SK-N-SH (cell line): ENCODE data around the gene FAM149A. TPM values are rescaled to one million over a fixed set of nuclear protein-coding genes. Genes with fewer than 3 reads are reported as not detected.

Source experiments
- CTCF ChIA-PET: fragments of 300-600, 350-600 bp; formaldehyde crosslinking; extraction: SDS; loops from one replicate; lab custom pipeline; 2021; lab: Yijun Ruan, JAX
- POLR2A ChIA-PET: fragments of 350-600 bp; sonication (Branson Sonifier 250); formaldehyde crosslinking; extraction: SDS; loops from one replicate; lab custom pipeline; 2020; ENCODE audit warnings: antibody characterized with exemption, inconsistent platforms; lab: Yijun Ruan, JAX
- DNase-seq: peaks from one replicate; pipeline ENCODE4 v3.0.0; 2012
- H2AFZ ChIP-seq: fragments of 200-600 bp; sonication (generic); 2 replicates; pipeline ENCODE4 v1.8.1; 2016; ENCODE audit warnings: antibody characterized with exemption, mild to moderate bottlenecking, low read depth
- H3F3A ChIP-seq: fragments of 200-600 bp; sonication (generic); replicated peaks from 2 replicates; pipeline ENCODE3; 2016; ENCODE audit warnings: antibody characterized with exemption, mild to moderate bottlenecking; ENCODE audit not compliant: insufficient read depth
- H3K27ac ChIP-seq, 2 experiments: fragments of 200-500 bp in 1 of 2; fragments of 200-600 bp in 1 of 2; sonication (Bioruptor generic) in 1 of 2; sonication (generic), shearing (Covaris generic) in 1 of 2; 2 replicates each; pipeline versions ENCODE4 v1.5.1 to v1.6.1; 2014 to 2016; ENCODE audit warnings: low read depth in 2 of 2, inconsistent platforms in 1 of 2, low read length in 1 of 2, mild to moderate bottlenecking in 1 of 2, mixed read lengths in 1 of 2
- H3K27me3 ChIP-seq: fragments of 200-600 bp; sonication (generic), shearing (Covaris generic); 2 replicates; pipeline ENCODE4 v1.6.1; 2016; ENCODE audit warnings: mixed run types; ENCODE audit not compliant: insufficient read depth
- H3K36me3 ChIP-seq, 2 experiments: fragments of 200-500 bp in 1 of 2; fragments of 200-600 bp in 1 of 2; sonication (Bioruptor generic) in 1 of 2; sonication (generic) in 1 of 2; replicated peaks in 1 of 2; 2 replicates each; pipeline versions ENCODE3 to v1.5.1; 2014 to 2016; ENCODE audit warnings: low read length in 1 of 2, mild to moderate bottlenecking in 1 of 2; ENCODE audit not compliant: insufficient read depth in 2 of 2, control insufficient read depth in 1 of 2
- H3K4me1 ChIP-seq, 2 experiments: fragments of 200-500 bp in 1 of 2; fragments of 200-600 bp in 1 of 2; sonication (Bioruptor generic) in 1 of 2; sonication (generic), shearing (Covaris generic) in 1 of 2; 2 replicates each; pipeline versions ENCODE4 v1.5.1 to v1.6.1; 2014 to 2016; ENCODE audit warnings: low read depth in 1 of 2, low read length in 1 of 2, mixed run types in 1 of 2; ENCODE audit not compliant: insufficient read depth in 2 of 2, control insufficient read depth in 1 of 2
- H3K4me2 ChIP-seq: fragments of 200-600 bp; sonication (generic), shearing (Covaris generic); 2 replicates; pipeline ENCODE4 v1.6.1; 2017; ENCODE audit warnings: mixed run types
- H3K4me3 ChIP-seq, 2 experiments: fragments of 200-500 bp in 1 of 2; fragments of 200-600 bp in 1 of 2; sonication (Bioruptor generic) in 1 of 2; sonication (generic), shearing (Covaris generic) in 1 of 2; 2 replicates each; pipeline versions ENCODE4 v1.5.1 to v1.8.1; 2014 to 2016; ENCODE audit warnings: low read depth in 2 of 2, inconsistent platforms in 1 of 2, low read length in 1 of 2, mild to moderate bottlenecking in 1 of 2, mixed read lengths in 1 of 2, moderate library complexity in 1 of 2
- H3K79me2 ChIP-seq: fragments of 200-600 bp; sonication (generic); 2 replicates; pipeline ENCODE4 v1.8.1; 2017; ENCODE audit warnings: mild to moderate bottlenecking; ENCODE audit not compliant: insufficient read depth
- H3K9ac ChIP-seq: fragments of 200-600 bp; sonication (generic); 2 replicates; pipeline ENCODE4 v1.6.1; 2017; ENCODE audit warnings: mixed run types
- H3K9me2 ChIP-seq: fragments of 200-600 bp; sonication (generic); 2 replicates; pipeline ENCODE4 v1.6.1; 2017; ENCODE audit warnings: mixed run types
- H3K9me3 ChIP-seq: fragments of 200-600 bp; sonication (generic); 2 replicates; pipeline ENCODE4 v1.6.1; 2017; ENCODE audit warnings: mixed run types, mild to moderate bottlenecking, moderate library complexity
- H4K20me1 ChIP-seq: fragments of 200-600 bp; sonication (generic); 2 replicates; pipeline ENCODE4 v1.6.1; 2017; ENCODE audit warnings: mild to moderate bottlenecking, mixed run types; ENCODE audit not compliant: insufficient read depth
- FOXJ3 ChIP-seq: sonication (generic); formaldehyde crosslinking; IDR thresholded peaks from 2 replicates; pipeline ENCODE4 v1.5.1; 2020; ENCODE audit warnings: mild to moderate bottlenecking, missing genetic modification reagents
- FOXM1 ChIP-seq: IDR thresholded peaks from 2 replicates; pipeline ENCODE4 v1.4.0; 2012; ENCODE audit warnings: low read depth, mild to moderate bottlenecking
- GATA2 ChIP-seq: sonication (generic); formaldehyde crosslinking; IDR thresholded peaks from 2 replicates; pipeline ENCODE4 v1.5.0; 2020; ENCODE audit warnings: mild to moderate bottlenecking, missing genetic modification reagents
- IRF3 ChIP-seq: fragments of 150-350 bp; IDR thresholded peaks from 2 replicates; pipeline ENCODE4 v1.6.1; 2016; ENCODE audit warnings: mild to moderate bottlenecking, low read depth, low read length
- JUND ChIP-seq: IDR thresholded peaks from 2 replicates; pipeline ENCODE4 v1.4.0; 2012
- MAX ChIP-seq: IDR thresholded peaks from 2 replicates; pipeline ENCODE4 v1.4.0; 2012; ENCODE audit warnings: low read depth
- MXI1 ChIP-seq: IDR thresholded peaks from 2 replicates; pipeline ENCODE4 v1.6.1; 2012; ENCODE audit warnings: mild to moderate bottlenecking, low read depth, low read length, improper control_type of control experiment
- NRF1 ChIP-seq: IDR thresholded peaks from 2 replicates; pipeline ENCODE4 v1.6.1; 2012; ENCODE audit warnings: low read depth, mild to moderate bottlenecking, low read length
- PBX3 ChIP-seq: IDR thresholded peaks from 2 replicates; pipeline ENCODE4; 2012
- RAD21 ChIP-seq: IDR thresholded peaks from 2 replicates; pipeline ENCODE4 v1.6.1; 2012; ENCODE audit warnings: mild to moderate bottlenecking, low read length
- RCOR1 ChIP-seq: fragments of 150-350 bp; IDR thresholded peaks from 2 replicates; pipeline ENCODE4 v1.6.1; 2017; ENCODE audit warnings: antibody characterized with exemption, low read length
- TCF12 ChIP-seq: IDR thresholded peaks from 2 replicates; pipeline ENCODE4 v1.4.0; 2012
- USF1 ChIP-seq: IDR thresholded peaks from 2 replicates; pipeline ENCODE4 v1.4.0; 2012; ENCODE audit warnings: low read depth, borderline replicate concordance
- WGBS: methylation state at CpG from one replicate; pipeline ENCODE4 v1.1.6; 2017; ENCODE audit warnings: low lambda C conversion rate; 5-methylcytosine and 5-hydroxymethylcytosine counted together
- polyA plus RNA-seq, 3 experiments: library from polyadenylated mRNA; depleted of rRNA; stranded (reverse); fragments of >200 nt; gene quantifications; 2 replicates each; pipeline ENCODE4 v1.2.3, GENCODE V29; 2012

Gene FAM149A
- polyA plus RNA-seq, 1 of the 3 experiments (the other 2 are of a cell fraction), result 0.38 TPM

GRCh38 chr4:186144198-186144945, 39.9 kb downstream of the FAM149A start:
- 17% methylated on average over 24 of the region's 72 CpGs for WGBS
- Histone ChIP-seq H3K9ac (no peak overlapping the region), H3K9me2 (no peaks in the 10 kb centered on the region), H3K9me3 (no peaks in the 10 kb centered on the region), H3K27ac (peak overlapping the region in 1 of 2 experiments; percentile 62; a peak in 1 of 4 replicates), H3K79me2 (no peaks in the 10 kb centered on the region), H3K4me1 (peaks cover 0 to 8% of the 10 kb centered on the region in 2 experiments; a peak in 2 of 4 replicates), H3K27me3 (0 out of 2 replicates have a peak, but pooled peaks cover 6% of the 10 kb centered on the region), H3K36me3 (no peaks in the 10 kb centered on the region), H3K4me3 (peak overlapping the region; percentile 56), H4K20me1 (no peaks in the 10 kb centered on the region), H3F3A (no peaks in the 10 kb centered on the region), H2AFZ (peak overlapping the region; percentile 92), H3K4me2 (peak overlapping the region; percentile 78)
- TF ChIP-seq IRF3 (no peak), JUND (no peak), MXI1 (peak; percentile 33; the same call in 1 of the 2 replicates), RCOR1 (no peak), FOXJ3 (CRISPR knock-in tag) (no peak), RAD21 (no peak), NRF1 (no peak), FOXM1 (no peak), TCF12 (no peak), MAX (peak; percentile 69), USF1 (no peak)
- ChIA-PET POLR2A (interaction anchor here (0.6 to 0.9 kb wide), 2 partner anchors 104 to 332 kb away, joined by 3 to 4 read pairs; partner anchors contain the start of gene SORBS2), CTCF (interaction anchor here (0.7 to 0.8 kb wide), 2 partner anchors 11 to 21 kb away, joined by 3 read pairs; no protein-coding TSS in a partner anchor)
- DNase-seq, result peak; percentile 92

GRCh38 chr4:186144946-186145569, 40.6 kb downstream of the FAM149A start:
- POLR2A ChIA-PET, result interaction anchor here (0.9 kb wide), 1 partner anchor 105 kb away, joined by 3 read pairs; no protein-coding TSS in a partner anchor
- DNase-seq, result peak; percentile 88
- no peaks in the 10 kb centered on the region for H3K79me2 ChIP-seq
- H3K27ac ChIP-seq, result peak overlapping the region in 1 of 2 experiments; percentile 36; a peak in 1 of 4 replicates
- no peak overlapping the region for H3K9ac ChIP-seq
- no peaks in the 10 kb centered on the region for H3F3A ChIP-seq
- CTCF ChIA-PET, result interaction anchor here (1.2 to 2.7 kb wide), 2 partner anchors 8 to 17 kb away, joined by 3 to 15 read pairs; no protein-coding TSS in a partner anchor
- WGBS, result 24% methylated on average over 3 of the region's 54 CpGs
- peak overlapping the region; percentile 37; the same call in 1 of the 2 replicates for H2AFZ ChIP-seq
- peak overlapping the region; percentile 83 for H3K4me2 ChIP-seq
- no peaks in the 10 kb centered on the region for H3K36me3 ChIP-seq
- peaks cover 0 to 8% of the 10 kb centered on the region in 2 experiments; a peak in 2 of 4 replicates for H3K4me1 ChIP-seq
- no peak for TF ChIP-seq RCOR1
- peak; percentile 76 for TF ChIP-seq GATA2
- TF ChIP-seq PBX3, result no peak
- no peaks in the 10 kb centered on the region for H3K9me2 ChIP-seq
- H3K9me3 ChIP-seq, result no peaks in the 10 kb centered on the region
- 0 out of 2 replicates have a peak, but pooled peaks cover 6% of the 10 kb centered on the region for H3K27me3 ChIP-seq
- H3K4me3 ChIP-seq, result peak overlapping the region; percentile 56 to 63
- no peaks in the 10 kb centered on the region for H4K20me1 ChIP-seq
